NOMO-1 treated with DMSO at 0.1 percent for 48 hours (cell line): ENCODE data around the gene SMYD3.
"Not testable (repeated sequence)": the region's sequence is repeated elsewhere in the genome, so short reads cannot be mapped to it uniquely, and the experiment has no call there.

Experiments
- DNase-seq: peaks from one replicate; lab custom pipeline; 2025; ENCODE audit not compliant: unreplicated experiment; lab: John Stamatoyannopoulos, UW

SMYD3 gene

DNA sequence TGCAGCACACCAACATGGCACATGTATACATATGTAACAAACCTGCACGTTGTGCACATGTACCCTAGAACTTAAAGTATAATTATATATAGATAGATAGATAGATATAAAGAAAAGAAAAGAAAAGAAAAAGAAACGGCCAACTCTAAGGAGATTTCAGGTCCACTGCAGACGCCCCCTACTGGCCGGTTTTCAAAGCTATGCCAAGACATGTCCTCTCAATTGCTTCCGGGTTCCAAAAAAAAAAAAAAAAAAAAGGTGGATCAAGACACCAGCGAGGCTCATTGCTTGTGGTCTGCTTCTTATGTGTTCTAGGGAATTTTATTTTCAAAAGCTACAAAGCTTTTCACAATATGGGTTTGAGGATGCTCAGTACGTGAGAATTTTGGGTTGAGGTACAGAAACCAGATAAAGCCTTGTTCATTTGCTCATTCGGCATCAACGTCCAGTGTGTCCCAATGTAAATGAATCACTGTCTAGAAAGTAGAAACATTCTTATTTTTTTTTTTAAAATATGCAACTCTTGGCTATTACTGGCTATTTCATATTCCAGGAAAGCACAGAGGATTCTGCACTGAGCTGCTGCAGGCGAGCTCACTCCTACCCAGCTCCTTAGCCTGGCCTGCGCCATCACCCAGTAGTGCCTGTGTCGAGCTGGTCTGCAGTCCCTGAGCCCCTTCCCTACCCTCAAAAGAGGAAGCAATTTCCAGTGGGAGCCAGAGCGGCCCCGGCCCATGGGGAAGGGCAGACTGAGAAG, 709.3 kb downstream of the SMYD3 start:
- no peak for DNase-seq

DNA sequence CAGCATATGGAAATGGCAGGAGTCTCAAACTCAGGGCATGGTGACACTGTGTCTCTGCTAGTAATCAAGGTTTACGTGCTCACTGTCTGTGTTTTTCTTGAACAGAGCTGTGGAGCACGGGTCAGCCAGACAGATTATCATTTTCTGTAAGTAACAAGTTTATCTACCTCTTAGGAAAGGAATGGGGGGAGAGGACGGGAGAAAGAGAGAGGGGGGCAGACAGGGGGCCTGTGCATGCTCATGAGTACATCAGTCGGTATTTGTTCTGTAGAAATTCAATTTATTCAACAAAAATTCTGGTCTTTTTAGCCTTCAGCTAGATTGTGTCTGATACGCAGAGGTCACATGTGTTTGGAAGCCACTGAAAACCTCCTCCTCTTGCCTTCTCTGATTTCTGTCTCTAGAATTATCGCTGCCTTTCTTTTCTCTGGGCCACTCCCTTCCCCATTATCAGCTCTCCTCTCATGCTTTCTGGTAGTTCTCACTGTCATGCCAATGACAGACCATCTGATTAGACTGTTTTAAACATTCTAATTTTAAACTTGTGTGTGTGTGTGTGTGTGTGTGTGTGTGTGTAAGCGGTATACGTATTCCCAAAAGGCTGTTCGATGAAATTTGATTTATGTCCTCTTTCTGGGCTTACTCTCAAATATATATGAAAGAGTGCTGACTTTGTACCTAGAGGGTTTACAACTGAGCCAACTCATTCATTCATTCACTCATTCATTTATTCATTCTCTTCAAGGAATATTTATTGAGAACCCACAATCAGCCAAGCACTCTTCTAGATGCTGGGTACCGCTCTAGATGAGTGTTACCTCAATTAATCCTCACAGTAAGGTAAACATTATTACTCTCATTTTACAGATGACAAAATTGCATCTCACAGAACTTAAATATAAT, 715.4 kb downstream of the SMYD3 start:
- DNase-seq, result no peak

- no peak for DNase-seq
Measured at GRCh38 chr1:245790441-245790840, 716.6 kb downstream of the SMYD3 start.

GRCh38 chr1:245788886-245789285, 718.2 kb downstream of the SMYD3 start:
- no peak for DNase-seq

DNA sequence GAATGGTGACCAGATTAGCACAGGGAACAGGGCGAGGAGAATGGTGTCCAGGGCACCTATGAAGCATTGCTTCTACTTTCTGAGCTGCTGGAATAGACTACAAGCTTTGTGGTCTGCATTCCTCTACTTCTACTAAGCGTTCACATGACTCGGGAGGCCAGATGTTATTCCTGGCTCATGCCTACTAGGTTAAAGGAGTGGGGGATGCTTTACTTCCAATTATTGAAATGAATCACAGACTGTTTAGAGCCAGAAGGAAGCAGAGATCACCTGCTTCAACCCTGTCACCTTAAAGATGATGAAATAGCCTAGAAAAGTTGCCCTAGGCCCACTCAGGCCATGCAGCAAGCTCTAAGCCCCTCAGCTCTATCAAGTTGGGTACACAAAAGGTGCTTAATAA, 718.8 kb downstream of the SMYD3 start:
- no peak for DNase-seq

DNA sequence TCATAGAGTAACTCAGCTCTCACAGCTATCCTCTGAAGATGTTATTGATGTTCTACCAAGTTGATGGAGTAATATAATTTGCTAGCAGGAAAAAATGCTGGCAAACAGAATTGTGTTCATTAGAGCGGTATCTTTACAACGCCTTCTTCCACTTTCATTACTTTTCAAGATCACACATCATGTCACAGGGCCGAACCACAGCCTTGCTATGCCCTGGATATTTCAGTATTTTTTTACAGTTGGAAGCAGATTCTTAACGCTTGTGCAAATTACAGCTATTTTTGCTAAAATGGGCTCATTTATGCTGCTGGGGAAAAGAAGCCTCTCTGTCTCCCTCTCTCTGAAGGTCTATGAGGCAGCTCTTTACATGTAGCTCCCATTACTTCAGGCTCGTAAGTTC, 720.1 kb downstream of the SMYD3 start:
- DNase-seq, result no peak

GRCh38 chr1:245779797-245780755, 727.0 kb downstream of the SMYD3 start:
- no peak for DNase-seq

- no peak for DNase-seq
Measured at GRCh38 chr1:245777752-245778151, 729.3 kb downstream of the SMYD3 start.

DNA sequence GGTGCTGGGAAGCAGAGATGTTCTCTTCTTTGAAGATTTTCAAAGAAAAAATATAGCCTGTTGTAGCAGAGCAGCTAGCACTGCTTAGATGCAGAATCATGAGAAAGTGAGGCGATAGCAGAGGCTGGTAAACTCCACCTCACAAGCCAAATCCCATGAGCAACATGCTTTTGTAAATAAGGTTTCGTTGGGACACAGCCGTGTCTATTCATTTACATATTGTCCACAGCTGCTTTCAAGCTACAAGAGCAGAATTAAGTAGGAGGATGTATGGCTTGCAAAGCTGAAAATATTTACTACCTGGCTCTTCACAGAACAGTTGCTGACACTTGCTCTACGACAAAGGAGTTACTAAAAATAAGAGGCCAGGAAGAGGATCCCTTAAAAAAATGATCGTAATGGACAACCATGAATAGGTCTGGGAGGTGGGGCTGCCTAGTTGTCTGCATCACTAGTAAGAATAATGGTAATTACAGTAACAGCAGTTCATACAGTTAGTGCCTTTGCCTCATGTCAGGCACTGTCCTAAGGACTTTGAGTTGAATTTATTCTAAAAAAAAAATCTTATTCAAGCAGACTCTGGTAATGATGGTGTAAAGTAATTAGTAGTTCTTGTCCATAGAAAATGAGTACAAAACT, 730.3 kb downstream of the SMYD3 start:
- no peak for DNase-seq

- DNase-seq, result no peak
Measured at GRCh38 chr1:245776139-245776538, 730.9 kb downstream of the SMYD3 start.

- not testable (repeated sequence) for DNase-seq
Measured at GRCh38 chr1:245774931-245775330, 732.1 kb downstream of the SMYD3 start.

GRCh38 chr1:245774196-245774595, 732.9 kb downstream of the SMYD3 start:
- DNase-seq, result no peak

- no peak for DNase-seq
Measured at GRCh38 chr1:245773344-245773743, 733.7 kb downstream of the SMYD3 start.

DNA sequence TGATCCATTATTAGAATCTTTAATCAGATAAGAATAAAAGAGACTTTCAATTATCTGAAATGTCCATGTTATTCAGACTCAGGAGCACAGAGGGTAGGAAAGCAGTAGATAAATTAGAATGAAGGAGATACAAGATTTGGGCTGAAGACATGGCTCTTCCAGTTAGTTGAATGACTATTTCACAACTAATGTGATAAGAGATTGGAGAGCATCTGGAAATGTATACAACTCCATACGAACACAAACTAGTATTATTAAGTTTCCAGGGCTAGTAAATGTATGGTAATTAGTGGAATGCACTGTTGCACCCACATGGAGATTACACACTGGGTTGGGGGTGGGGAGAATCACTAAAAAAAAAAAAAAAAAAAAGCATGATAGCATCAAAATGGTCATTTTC, 734.3 kb downstream of the SMYD3 start:
- DNase-seq, result no peak

- no peak for DNase-seq
Measured at GRCh38 chr1:245772325-245772724, 734.8 kb downstream of the SMYD3 start.

DNA sequence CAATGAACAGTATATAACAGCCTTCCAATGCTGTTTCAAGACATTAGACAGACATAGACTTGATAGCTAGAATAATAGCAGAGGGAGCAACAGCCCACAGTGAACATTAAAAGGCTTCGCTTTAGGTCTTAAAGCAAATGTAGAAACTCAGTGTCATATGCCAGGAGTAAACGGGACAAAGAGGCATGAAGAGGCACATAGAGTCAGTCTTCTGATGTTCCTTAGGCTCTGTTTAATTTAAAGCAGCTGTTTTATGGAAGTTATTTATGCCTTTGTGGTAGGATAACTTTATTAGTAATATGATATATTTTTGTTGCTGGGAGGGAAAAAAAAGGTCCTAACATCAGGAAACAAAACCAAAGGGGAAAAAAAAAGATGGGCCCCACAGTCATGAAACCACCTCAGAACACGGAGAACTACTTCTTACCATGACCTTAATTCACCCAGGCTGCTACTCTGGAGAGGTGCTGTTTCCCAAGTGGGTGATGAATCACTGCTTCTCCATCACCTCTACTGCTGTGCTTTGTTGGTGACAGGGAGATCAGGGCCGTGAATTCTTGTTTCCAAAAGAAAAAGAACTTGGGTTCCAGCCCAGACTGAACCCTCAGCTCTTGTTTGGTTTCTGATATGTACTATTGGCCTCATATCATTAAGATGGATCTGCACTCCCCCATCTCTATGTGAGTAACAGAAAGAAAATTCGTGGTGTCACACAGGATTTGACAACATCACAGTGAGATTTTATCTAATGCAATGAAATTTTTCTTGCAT, 735.4 kb downstream of the SMYD3 start:
- DNase-seq, result no peak

GRCh38 chr1:245770156-245770555, 736.9 kb downstream of the SMYD3 start:
- no peak for DNase-seq

DNA sequence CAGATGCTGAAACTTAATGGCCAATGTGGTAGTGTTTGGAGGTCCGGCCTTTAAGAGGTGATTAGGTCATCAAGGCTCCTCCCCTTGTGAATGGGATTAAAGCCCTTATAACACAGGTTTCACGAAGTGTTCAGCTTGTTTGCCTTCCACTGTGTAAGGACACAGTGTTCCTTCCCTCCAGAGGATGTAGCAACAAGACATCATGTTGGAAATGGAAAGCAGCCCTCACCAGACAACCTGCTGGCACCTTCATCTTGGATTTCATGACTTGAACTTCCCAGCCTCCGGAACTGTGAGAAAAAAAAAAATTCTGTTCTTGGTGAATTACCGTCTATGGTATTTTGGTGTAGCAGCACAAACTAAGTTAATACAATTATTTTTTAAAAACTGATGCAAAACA, 738.5 kb downstream of the SMYD3 start:
- no peak for DNase-seq

GRCh38 chr1:245765230-245766000, 741.7 kb downstream of the SMYD3 start:
- no peak for DNase-seq
